D341Med (cell line): ENCODE results near the gene COL4A6.

ENCODE experiments used
- DNase-seq: peaks from one replicate; pipeline ENCODE4 v3.0.0; 2012; ENCODE audit warnings: low spot score

COL4A6 gene

DNA sequence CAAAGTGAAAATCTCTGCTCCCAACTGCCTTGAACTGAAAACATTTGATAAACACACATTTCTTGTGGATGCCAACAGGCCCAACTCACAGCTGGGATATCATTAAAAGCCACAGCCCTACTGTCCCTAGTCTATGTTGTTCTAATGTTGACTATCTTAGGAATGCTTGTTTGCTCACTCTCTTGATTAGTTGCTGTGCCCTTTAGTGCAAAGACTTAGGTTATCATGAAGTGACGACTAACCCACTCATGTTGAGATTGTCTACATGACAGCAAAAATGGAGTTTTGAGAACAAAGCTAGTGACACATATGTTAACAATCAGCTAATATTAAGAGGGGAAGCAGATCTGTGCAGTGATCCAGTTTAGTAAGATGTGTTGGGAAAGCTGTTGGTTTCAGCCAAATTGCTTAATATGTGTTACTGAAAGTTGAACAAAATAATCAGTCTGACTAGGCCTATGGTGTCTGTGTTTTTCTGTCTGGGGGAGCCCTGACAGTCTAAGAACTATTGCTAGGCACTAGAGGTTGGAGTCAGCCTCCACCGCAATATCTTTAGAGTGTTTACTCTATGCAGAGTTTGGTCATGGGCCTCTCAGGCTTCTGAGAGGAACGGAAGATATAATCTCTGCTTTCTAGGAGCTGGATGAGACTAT lies 221.2 kb downstream of the COL4A6 start:
- DNase-seq: no peak

DNA sequence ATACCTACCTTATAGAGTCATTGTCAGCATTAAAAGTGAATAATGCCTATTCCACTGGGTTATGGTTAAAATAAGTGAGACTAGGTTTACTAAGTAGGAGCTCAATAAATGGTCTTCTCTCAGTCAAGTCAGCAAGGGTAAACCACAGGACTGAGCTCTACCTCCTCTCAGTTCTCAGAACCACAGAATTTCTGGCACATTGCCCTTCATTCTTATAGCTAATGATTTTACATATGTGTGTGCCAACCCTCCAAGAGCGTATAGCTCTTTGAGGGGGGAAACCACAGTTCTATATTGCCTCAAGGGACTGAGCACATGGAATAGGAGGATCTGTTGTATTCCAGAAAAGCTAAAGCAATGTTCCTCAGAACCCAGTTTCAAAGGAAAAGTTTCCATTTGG lies 221.8 kb downstream of the COL4A6 start:
- no peak for DNase-seq

DNA sequence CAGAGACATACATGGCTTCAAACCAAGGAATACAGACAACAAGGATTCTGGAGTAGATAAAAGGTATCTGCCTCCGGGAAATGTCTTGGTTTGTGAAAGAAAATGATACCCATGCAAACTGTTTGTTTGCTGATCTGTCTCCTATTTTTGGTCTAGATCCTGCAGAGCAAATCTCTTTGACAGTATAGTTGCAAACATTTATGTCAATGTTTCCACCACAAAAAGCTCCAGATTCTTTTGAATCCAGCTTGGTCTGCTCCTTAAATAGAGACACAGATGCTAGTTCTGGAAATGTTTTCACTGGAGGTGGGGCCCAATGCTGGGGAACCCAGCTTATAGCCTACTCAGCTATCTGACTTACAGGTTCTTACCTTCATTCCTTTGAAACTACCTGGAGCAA lies 226.9 kb downstream of the COL4A6 start:
- DNase-seq: no peak

DNA sequence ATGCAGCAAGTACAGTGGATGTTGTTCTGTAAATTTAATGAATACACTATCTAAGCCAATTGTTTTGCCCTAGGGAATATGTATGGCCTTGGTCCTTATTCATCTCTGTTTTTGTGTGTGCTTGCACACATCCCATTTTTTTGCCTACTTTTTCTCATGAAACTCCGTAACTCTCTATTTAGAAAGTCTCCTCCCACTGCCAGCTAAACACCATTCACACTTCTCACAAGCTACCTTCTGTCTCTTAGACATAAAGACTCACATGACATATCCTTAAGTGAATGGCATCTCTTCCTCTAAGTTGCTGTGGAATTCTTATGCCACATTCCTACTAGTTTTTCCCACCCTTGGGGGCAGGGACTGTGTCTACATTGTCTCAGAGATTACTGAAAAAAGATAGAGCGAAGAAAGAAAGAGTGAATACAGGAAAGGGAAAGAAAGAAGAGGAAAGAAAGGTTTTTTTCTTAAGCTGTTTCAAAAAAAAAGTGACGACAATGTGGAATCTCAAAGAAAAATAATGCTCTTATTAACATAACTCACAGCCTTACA lies 229.1 kb downstream of the COL4A6 start:
- DNase-seq: no peak

DNA sequence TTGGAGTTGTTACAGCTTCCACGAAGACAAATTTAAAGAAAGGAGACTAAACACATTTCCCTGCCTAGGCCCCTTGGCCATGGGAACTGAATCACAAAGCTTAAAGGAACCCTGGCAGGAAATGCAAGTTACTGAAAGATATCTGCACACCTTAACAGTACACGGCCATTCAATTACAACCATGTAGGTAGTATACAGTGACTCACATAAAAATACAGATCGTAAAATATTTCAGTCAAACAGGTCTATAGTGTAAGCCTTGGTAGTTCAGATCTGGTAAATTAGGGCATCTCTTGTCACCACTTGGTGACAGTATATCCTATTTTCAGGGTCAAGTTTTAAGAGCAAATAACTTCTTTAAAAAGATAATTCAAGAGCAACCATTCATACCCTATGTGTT lies 234.7 kb downstream of the COL4A6 start:
- no peak for DNase-seq

DNA sequence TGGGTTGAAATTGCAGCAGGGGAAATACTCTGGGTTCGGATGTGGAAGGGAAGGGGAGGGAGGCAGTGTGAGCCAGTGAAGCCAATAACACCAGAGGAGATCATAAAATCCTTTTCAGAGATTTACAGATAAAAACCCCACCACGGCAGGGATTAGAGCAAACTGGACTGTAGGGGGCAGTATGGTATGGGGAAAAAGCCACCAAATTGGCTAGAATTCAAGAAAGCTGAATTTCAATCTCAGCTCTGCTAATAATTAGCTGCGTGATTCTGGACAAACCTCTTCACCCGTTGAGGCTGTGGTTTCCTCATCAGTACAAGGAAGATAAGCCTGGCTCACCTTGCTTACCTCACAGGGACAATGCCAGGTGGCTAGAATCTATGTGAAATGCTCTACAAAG lies 238.5 kb downstream of the COL4A6 start:
- peak; percentile 43 for DNase-seq

DNA sequence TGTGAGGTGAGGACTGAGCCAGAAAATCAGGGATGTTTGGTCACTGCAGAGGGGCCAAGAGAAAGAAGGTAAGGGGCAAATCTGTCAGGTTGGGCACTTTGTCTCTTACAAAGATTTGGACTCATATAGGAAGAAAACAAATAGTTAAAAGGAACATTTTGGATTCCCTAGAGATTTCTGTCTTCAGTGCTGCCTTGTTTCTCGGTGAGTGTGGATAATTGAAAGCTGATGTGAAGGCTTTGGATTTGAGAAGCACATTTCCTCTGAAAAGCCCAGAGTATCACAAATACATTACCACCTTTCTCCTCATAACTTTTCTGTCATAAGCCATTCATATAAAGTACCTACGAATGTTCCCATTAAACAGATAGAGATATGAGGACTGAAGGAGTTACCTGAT lies 239.2 kb downstream of the COL4A6 start:
- no peak for DNase-seq

DNA sequence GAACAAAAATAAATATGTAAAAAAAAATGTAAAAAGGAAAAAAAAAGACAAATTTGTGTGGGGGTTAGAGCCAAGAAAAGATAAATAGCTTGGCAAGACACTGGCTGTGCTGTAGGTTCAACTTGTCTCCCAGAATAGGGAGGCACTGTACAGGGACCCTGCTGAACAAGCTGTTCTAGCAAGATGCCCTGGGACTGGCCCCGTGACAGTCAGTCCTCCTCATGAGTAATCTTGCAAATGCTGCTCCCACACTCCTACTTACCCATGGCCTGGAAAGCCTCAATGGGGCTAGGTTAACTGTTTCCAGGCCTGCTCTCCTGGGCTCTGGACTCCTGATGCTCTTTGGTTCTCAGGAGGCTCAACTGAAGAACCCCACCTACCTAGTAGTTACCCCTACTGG lies 239.8 kb downstream of the COL4A6 start:
- DNase-seq: no peak

DNA sequence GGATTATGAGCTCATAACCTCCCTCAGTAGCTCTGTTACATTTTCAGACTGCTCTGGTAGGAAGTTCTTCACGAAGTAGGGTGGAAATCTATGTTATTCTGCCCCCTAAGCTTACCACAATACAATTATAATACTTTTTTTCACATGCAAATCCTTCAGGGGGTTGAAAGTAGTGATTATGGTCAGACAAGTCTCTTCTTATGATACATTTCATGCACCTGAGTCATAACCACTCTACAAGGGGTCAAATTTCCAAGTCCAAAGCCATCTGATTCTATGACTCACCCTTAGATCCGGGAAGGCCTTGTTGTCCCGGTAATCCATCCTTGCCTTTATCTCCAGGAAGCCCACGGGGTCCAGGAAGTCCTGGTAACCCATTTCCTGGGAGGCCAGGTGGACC lies 251.4 kb downstream of the COL4A6 start:
- DNase-seq: no peak

DNA sequence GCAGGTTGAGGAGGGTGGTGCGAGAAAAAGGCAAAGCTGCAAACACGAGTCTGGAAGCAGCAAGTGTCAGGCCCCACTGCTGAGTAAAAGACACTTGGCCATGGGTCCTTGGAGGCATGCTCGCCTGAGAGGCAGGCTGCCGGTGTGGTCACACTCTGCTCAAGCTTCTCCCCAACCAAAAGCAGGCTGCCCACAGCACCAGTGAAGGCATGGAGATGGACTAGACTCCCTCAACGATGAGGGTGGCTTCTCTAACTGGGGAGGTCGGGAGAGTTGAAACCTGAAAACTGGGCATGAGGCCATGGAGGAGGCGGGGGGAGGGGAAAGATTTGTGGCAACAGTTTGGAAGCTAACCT lies 260.1 kb downstream of the COL4A6 start:
- no peak for DNase-seq

DNA sequence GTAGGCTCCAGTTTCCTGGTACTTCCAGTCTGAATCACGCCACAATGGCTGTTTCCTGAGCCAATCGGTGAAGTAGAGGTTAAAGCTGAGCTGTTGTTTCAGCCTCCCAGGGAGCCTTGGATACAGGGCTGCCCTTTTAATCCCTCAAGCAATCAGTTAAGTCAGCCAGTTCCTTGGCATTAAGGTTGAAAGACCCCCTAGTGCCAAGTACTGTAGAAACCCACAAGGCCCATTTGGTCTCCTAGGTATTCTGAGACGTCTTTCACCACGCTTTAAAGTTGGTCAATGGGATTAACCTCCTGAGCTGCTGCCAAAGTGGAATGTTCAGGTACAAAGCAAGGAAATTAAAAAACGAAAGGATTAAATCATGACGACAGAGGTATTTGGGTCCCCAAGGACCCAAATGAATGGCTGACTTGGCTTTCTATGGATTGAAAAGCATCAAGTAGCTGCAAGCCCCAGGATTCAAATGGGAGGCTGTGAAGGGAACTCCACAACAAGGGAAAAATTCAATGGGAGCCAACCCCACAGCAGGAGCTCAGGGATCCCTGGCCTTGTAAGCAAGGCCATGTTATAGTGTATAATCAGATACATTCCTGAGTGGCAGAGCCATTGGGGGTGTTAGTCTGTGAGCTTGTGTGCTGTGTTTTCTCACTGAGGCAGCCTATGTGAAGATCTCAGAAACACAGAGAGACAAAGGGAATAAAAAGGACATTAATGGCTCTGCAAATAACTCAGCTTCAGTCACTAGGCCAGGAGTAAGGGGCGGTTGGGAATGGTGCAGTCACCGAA lies 260.7 kb downstream of the COL4A6 start:
- no peak for DNase-seq

DNA sequence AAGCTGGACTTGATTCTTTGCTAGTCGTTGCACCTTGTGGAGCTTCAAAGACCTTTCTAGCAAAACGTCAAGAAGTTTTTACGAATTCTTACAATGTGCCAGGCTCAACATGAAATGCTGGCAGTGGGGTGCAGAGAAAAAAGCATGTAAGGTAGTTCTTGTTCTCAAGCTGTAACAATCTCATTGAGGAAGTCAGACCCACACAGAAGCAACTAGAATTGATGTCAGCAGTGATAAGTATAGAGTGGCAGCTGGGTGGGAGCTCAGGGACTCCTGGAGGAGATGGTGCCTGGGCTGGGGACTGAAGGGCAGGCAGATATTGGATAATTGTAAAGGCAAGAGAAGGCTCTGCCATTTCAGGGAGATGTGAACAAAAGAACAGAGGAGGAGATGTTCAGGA lies 264.3 kb downstream of the COL4A6 start:
- DNase-seq: no peak

DNA sequence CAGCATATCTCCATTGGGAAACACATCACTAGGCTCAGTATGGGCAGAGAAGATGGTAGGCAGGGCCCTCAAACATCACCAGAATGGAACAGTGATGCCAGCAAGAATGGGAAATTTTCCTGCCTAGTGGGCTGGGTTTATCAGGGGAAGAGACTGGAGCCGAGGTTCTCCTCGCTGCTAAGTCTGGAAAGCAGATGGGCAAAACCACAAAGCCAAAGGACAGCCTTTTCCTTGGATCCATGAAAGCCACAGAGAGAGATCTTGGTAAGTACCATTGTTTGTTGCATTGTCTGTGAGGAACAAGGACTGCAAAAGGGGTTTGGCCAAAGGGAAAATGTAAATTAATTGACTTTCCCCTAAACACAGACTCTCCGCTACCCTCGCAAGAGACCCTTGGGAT lies 266.6 kb downstream of the COL4A6 start:
- DNase-seq: no peak

DNA sequence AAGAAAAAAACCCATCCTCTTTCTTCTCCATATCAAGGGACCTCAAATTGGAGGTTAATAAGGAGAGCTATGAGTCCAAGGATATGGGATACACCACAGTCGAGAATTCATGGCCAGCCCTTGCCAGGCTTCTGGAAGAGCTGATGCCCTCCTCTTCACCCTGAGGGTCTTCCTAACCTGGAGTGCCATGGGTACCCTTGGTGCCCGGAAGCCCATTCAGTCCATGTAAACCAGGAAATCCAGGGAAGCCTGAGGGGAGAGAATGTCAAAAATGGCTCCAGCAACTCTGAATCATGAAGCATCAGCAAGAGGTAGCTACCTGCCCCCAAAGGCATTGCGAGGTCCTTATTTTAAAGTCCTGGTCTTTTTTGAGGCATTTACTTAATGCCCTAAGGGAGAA lies 268.5 kb downstream of the COL4A6 start:
- DNase-seq: no peak

DNA sequence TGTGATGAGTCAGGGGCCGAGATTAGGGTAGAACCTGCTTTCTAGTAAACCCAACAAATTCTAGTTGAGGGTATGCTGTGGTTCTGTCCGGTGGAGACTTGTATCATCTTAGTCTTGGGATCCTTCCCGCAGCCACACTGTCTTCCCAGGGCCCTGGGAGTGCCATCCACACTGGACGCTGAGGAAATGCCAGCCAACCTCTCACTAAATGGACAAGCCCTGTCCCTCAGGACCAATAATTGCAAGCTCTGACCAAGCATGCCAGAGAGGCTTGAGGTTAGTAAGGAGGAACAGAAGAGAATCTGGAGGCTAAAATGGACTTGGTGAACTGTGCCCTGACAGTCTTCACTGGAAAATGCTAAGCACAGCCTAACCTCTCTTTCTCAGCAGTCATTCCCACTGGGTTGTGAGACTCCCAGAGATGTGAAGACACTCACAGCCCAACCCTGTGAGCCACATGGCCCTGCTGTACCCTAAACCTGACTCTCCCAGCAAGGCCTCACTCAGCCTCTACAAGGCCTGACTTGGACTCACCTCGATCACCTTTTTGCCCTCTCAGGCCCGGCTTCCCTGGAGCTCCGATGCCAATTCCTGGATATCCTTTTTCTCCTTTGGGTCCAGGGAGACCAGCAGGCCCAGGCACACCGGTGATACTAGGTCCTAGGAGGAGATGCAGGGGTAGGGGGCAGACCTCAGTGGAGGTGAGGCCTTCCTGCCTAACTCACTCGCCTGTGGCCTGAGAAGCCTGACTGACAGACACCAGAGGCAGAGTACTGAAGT lies 269.1 kb downstream of the COL4A6 start:
- DNase-seq: no peak

DNA sequence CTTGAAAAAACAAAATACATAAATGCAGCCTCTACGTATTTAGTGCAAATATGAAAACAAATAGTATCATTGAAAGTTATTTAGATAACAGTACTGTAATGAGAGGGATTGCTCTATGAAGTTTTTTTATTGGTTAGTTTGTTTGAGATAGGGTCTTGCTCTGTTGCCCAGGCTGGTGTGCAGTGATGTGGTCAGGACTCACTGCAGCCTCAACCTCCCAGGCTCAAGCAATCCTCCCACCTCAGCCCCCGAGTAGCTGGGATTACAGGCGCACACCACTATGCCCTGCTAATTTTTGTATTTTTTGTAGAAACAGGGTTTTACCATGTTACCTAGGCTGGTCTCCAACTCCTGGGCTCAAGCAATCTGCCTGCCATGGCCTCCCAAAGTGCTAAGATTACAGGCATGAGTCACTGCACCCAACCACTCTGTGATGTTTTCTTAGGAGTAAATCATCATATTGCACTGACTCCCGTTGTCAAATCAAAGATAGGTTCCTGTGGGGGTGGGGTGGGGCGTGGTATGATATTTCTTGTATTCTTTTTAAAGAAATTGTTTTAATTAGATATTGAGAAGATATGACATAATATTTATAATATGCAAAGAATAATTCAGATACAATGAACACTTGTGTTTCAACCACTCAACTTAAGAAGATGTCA lies 270.9 kb downstream of the COL4A6 start:
- DNase-seq: no peak

DNA sequence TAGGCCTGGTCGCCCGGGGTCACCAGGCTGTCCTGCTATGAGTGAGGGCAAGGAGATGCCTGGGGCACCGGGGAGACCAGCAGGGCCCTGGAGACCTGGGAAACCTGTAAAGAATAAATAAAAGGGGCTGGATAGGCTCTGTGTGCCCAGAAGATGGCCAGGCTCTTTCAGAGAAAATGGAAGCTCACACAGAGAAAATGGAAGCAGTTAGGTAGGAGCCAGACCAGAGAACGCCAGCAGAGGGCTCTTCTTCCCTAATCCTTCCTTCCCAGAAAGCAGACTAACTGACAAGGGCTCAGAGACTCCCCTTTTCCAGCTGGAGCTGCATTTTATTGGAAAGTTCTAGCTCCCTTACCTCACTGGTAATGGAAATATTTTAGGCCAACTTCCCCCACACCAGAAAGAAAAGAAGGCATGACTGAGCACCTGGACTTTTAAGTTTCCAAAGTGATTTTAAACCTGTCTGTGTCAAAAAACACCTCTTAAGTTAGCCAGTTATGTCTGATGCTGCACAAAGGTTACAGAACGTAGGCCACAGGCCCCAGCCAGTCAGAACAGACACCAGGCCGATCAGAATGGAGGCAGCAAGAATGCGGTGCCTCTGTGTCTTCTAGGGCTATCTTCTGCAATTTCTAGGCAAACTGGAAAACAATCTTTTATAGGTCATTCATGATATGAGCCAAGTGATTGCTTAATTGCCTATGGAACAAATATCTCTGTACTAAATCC lies 272.7 kb downstream of the COL4A6 start:
- peak; percentile 48 for DNase-seq

DNA sequence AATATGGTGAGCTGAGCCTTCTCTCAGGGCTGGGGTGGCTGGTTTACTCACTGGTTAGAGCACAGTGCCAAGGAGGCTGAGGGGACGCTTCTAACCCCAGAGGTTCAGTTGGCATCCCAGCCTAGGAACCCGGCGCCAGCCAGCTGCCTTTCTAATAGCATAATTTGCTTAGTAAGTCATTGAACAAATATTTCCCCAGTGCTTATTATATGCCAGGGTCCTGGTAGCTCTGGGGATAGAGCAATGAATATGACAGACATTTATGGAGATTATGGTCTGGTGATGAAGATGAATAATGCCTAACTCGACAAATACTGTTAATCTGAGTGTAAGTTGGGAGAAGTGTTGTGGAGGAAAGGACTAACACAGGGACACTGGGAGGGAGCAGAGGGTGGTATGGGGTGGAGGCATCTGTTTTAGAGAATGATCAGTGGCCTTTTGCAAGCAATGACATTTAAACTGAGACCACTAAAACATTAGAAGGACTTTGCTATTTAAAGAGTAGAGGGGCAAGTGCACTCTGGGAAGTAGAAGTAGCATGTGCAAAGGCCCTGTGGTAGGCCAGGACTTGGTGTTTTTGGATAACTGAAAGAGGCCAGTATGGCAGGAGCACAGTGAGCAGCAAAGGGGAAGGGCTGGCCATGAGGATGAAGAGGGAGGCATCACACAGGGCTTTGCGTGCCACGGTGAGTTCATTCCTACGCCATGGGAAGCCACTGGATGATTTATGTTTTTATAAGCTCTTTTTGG lies 274.7 kb downstream of the COL4A6 start:
- no peak for DNase-seq

DNA sequence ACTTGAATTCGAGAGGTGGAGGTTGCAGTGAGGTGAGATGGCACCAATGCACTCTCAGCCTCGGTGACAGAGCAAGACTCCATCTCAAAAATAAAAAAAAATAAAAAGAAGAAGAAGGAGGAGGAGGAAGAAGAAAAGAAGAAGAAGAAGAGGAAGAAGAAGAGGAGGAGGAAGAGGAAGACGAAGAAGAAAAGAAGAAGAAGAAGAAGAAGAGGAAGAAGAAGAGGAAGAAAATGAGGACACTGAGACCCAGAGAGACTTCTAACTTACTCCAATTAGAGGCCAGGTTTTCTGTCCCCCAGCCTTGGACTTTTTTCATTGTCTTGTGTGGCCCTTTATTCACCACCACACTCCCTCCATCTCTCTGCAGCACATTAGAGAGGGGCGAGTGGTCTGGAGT lies 276.0 kb downstream of the COL4A6 start:
- DNase-seq: no peak

DNA sequence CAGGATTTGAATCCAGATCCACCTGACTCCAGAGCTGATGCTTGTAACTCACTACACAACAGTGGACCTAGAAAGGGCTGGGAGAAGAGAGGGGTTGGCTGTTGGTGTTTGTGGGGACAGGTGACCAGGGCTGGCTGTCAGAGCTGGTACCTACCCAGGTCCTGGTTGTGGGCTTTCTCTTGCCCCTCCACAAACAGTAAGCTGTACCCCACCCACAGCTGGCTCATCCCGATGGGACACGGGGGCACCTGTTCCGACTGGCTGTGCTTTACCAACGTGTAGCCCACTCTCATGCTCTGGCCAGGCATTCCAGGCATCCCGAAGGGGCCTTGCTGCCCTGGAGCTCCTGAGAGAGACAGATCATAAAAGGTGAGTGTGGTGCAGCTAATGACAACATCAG lies 277.9 kb downstream of the COL4A6 start:
- no peak for DNase-seq
